Measurements from ENCODE around the gene ANKRD13A.
"Not testable (repeated sequence)": the region's sequence is repeated elsewhere in the genome, so short reads cannot be mapped to it uniquely, and the experiment has no call there.

Gene ANKRD13A

GRCh38 chr12:110007881-110008280, 8.7 kb downstream of the ANKRD13A start:
- DNase-seq (ENCODE audit: low read depth in 2 of 2), result no peak

DNA sequence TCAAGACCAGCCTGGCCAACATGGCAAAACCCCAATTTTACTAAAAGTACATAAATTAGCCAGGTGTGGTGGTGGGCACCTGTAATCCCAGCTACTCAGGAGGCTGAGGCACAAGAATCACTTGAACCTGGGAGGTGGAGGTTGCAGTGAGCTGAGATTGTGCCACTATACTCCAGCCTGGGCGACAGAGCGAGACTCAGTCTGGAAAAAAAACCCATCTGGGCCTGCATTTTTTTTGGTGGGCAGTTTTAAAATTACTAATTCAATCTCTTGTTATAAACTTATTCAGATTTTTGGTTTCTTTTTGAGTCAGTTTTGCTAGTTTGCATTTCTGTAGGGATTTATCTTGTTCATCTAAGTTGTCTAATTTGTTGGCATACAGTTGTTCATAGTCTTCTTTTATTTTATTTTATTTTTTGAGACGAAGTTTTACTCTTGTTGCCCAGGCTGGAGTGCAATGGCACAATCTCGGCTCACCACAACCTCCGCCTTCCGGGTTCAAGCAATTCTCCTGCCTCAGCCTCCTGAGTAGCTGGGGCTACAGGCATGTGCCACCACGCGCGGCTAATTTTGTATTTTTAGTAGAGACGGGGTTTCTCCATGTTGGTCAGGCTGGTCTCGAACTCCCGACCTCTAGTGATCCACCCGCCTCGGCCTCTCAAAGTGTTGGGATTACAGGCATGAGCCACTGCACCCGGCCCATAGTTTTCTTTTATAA, 9.6 kb downstream of the ANKRD13A start:
- not testable (repeated sequence) for DNase-seq (ENCODE audit: low read depth in 2 of 2)

DNA sequence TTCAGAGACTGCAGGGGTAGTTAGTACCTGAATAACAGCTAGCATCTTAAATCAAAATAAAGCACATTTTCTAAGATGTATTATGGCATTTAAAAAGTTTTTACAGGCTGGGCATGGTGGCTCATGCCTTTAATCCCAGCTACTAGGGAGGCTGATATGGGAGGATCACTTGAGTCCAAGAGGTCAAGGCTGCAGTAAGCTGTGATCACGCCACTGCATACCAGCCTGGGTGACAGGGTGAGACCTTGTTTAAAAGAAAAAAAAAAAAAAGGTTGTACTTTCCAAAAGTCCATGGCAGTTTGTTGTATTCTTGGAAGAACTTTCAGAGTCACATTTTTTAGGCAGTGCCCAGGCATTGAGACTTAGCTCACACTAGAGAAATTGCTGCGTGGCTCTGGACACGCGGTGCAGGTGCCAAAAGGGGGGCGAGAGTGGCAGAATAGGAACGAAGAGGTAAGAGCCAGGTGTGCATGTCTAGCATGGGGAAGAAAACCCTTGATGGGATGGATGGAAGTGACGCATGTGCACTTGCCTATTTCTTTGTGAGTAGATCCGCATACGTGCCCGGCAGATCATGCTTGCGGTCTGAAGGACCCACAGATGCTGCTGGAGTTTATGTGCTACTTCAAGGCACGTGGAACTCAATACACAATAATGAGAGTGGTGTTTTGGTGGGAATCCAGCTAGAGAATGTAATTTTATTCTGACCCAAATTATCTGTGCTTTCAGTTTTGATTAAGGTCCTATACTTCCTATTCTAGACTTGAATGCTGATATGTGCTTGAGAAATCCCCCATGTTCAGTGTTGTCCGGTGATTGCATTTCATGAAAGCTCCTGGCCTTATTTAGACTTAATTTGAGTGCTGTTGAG, 11.9 kb downstream of the ANKRD13A start:
- DNase-seq (ENCODE audit: low read depth in 2 of 2), result no peak

- no peak for DNase-seq (ENCODE audit: low read depth in 2 of 2)
Observed at GRCh38 chr12:110012137-110012536, 12.9 kb downstream of the ANKRD13A start.

- DNase-seq (ENCODE audit: low read depth in 2 of 2), result no peak
Observed at GRCh38 chr12:110012659-110013058, 13.4 kb downstream of the ANKRD13A start.

- no peak for DNase-seq (ENCODE audit: low read depth in 2 of 2)
Observed at GRCh38 chr12:110015132-110015531, 15.9 kb downstream of the ANKRD13A start.

DNA sequence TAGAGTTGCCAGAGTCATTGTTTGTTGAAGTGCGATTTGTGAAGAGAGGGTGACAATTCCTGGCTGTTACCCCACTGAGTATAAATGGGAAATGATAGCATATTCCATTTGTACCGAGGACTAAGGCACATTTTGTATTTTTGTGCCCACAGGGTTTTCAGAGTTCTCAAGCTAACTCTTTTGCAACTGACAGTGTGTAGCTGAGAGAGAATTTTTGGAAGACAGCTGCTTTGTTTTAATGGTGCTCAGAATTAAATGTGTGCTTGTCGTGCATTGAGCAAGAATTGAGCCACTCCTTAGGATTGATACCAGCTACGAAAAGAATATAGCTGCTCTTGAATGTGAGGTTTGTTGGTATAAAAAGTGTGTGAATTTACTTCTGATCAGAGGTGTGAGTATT, 21.7 kb downstream of the ANKRD13A start:
- DNase-seq (ENCODE audit: low read depth in 2 of 2), result no peak

- DNase-seq (ENCODE audit: low read depth in 2 of 2), result no peak
Observed at GRCh38 chr12:110023059-110023980, 24.1 kb downstream of the ANKRD13A start.

- DNase-seq (ENCODE audit: low read depth in 2 of 2), result no peak
Observed at GRCh38 chr12:110024051-110024450, 24.8 kb downstream of the ANKRD13A start.

DNA sequence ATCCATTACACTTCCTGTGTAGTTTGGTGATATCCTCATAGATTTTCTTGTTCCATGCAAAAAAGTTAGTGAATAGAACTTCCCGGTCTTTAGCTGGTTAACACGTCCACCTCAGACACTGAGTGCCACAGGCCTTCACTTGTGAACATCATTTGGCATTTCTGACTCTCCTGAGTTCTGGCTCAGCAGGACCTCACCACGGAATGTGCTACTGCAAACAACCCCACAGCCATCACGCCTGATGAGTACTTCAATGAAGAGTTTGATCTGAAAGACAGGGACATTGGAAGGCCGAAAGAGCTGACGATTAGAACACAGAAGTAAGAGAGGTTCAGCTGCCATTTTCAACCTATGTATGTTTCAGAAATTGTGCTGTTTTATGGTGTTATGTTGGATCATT, 29.1 kb downstream of the ANKRD13A start:
- DNase-seq (ENCODE audit: low read depth in 2 of 2), result no peak

- no peak for DNase-seq (ENCODE audit: low read depth in 2 of 2)
Observed at GRCh38 chr12:110029290-110029815, 30.1 kb downstream of the ANKRD13A start.

DNA sequence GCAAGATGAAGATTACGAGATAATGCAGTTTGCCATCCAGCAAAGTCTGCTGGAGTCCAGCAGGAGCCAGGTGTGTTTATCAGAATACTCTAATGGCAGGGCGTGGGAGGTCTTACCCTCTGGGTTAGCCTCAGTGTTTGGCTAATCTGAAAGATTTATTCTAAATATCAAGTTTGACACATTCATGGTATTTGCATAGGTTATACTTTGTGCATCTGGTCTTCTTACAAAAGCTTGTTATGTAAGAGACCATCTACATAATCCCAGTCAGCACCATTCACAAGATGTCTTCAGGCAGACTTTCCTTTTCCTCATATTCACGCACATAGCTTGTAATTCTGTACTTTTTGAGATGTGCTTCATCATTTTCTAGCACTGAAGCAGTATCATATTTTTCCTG, 34.7 kb downstream of the ANKRD13A start:
- no peak for DNase-seq (ENCODE audit: low read depth in 2 of 2)

GRCh38 chr12:110035534-110036104, 36.4 kb downstream of the ANKRD13A start:
- DNase-seq (ENCODE audit: low read depth in 2 of 2), result no peak

GRCh38 chr12:110037315-110037714, 38.1 kb downstream of the ANKRD13A start:
- no peak for DNase-seq (ENCODE audit: low read depth in 2 of 2)

- DNase-seq (ENCODE audit: low read depth in 2 of 2), result no peak
Observed at GRCh38 chr12:110038741-110039084, 39.5 kb downstream of the ANKRD13A start.

- no peak for DNase-seq (ENCODE audit: low read depth in 2 of 2)
Observed at GRCh38 chr12:110039085-110039807, 40.0 kb downstream of the ANKRD13A start.

- DNase-seq (ENCODE audit: low read depth in 2 of 2), result no peak
Observed at GRCh38 chr12:110042264-110042663, 43.0 kb downstream of the ANKRD13A start.

- no peak for DNase-seq (ENCODE audit: low read depth in 2 of 2)
Observed at GRCh38 chr12:110046451-110047187, 47.4 kb downstream of the ANKRD13A start.

DNA sequence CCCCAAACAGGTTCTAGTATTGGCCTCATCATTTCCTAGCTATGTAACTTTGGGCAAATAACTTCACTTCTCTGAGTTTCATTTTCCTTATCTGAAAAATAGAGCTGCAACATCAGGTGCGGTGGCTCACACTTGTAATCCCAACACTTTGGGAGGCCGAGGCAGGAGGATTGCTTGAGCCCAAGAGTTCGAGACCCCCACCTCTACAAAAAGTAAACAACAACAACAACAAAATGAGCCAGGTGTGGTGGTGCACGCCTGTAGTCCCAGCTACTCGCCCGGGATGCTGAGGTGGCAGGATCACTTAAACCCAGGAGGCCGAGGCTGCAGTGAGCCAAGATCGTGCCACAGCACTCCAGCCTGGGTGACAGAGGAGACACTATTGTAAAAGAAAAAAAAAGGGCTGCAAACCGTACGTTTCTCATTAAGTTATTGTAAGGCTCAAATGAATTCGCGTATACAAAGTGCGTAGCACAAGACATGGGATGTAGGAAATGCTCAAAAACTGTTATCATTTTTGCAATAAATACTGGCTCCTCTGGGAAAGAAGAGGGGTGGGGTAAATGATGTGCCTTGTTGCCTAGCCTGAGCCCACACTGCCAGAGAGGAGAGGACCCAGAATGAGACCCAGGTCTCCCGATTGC, 48.2 kb downstream of the ANKRD13A start:
- DNase-seq (ENCODE audit: low read depth in 2 of 2), result no peak

Data from stimulated activated CD4-positive, alpha-beta T cell treated with anti-CD3 and anti-CD28 coated beads, Interleukin-15, amount 100 ng/mL, for 48 hours (primary cell).